ENCODE data around the gene CCDC169.

The CCDC169 gene

DNA sequence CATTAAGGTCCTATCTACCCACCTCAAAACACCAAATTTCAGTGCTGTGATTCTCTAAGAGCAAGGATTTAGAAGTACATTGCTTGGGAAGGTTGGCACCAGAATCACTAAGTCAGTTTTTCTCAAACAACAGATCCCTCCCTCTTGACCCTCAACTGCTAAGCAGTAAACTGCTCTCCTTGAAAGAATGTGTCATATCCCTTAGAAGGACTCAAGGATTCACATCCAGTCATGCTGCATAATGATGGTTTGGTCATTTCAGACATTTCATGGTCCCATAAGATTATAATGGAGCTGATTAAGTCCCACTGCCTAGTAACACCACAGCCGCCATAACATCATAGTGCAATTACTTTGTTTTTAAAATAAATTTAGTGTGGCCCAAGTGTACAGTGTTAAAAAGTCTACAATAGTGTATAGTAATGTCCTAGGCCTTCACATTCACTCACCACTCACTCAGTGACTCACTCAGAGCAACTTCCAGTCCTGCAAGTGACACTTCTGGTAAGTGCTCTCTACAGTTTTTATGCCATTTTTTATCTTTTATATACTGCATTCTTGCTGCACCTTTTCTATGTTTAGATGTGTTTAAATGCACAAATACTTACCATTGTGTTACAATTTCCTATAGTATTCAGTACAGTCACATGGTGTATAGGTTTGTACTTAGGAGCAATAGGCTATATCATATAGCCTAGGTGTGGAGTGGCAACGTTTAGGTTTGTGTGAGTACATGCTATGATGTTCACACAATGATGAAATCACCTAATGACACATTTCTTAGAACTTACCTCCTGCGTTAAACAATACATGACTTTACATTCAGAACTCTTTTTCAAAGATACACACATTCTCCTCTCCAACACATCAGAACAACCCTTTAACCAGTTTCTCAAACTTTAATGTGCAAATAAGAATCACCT is 15.7 kb upstream of the CCDC169 start:
- no peak for DNase-seq (ENCODE audit: low read depth, low spot score)

GRCh38 chr13:36310417-36311108 is 12.9 kb upstream of the CCDC169 start:
- DNase-seq (ENCODE audit: low read depth, low spot score): no peak

GRCh38 chr13:36302289-36302688 is 4.7 kb upstream of the CCDC169 start:
- no peak for DNase-seq (ENCODE audit: low read depth, low spot score)

- peak; percentile 26 for DNase-seq (ENCODE audit: low read depth, low spot score)
Observed at GRCh38 chr13:36299469-36299868, 1.9 kb upstream of the CCDC169 start.

GRCh38 chr13:36298535-36299068 is 988 bp upstream of the CCDC169 start:
- peak; percentile 84 for DNase-seq (ENCODE audit: low read depth, low spot score)

DNA sequence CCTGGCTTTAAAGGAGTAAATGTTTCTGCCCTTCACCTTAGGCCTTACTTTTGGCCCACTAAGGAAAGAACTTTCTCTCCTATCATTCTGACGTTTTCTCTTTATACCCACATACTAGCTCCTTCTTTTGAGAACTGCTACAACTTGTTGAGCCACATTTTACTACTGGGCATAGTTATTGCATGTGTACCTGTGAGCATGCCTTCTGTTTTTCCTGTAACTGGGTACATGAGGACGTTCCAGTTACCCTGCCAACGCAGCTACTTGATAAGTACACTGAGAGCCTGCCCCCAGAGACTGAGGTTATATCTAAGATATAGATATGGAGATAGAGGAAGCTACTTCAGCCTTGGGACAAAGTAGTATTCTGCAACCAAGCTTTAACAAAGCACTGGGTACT is 3.5 kb downstream of the CCDC169 start:
- DNase-seq (ENCODE audit: low read depth, low spot score): no peak

DNA sequence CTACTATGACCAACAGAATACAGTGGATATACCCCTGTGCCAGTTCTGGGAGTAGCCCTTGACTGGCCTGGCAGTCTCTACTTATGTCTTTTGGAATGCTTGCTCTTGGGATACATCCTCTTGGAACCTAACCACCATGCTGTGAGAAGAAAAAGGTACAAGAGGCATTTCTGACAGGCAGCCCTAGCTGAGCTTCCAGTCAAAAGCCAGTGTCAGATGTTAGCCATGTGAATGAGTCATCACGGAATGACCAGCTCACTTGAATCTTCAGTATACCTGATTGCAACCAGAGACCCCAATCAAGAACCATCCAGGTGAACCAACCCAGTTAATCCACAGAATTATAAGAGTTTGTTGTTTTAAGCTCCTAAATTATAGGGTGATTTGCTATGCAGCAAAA is 4.1 kb downstream of the CCDC169 start:
- no peak for DNase-seq (ENCODE audit: low read depth, low spot score)

- no peak for DNase-seq (ENCODE audit: low read depth, low spot score)
Observed at GRCh38 chr13:36288794-36289391, 8.7 kb downstream of the CCDC169 start.

DNA sequence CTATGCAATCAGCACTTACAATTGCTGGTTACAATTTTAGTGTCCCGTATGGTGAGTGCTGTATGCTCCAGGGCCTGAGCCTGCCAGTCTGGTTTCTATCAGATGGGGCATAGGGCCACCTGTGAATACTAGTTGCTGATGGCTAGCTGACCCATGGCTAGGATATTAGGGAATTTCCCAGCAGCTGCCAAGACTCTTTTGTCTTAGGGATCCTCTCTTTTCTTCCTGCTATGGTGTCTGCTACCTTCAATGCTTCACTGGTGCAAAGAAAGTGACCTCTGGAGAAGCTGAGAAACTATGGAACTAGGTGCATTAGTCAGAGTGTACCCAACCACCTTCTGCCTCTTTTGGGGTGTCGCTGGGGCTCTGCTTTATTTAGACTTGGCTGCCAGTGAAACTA is 11.6 kb downstream of the CCDC169 start:
- DNase-seq (ENCODE audit: low read depth, low spot score): no peak

DNA sequence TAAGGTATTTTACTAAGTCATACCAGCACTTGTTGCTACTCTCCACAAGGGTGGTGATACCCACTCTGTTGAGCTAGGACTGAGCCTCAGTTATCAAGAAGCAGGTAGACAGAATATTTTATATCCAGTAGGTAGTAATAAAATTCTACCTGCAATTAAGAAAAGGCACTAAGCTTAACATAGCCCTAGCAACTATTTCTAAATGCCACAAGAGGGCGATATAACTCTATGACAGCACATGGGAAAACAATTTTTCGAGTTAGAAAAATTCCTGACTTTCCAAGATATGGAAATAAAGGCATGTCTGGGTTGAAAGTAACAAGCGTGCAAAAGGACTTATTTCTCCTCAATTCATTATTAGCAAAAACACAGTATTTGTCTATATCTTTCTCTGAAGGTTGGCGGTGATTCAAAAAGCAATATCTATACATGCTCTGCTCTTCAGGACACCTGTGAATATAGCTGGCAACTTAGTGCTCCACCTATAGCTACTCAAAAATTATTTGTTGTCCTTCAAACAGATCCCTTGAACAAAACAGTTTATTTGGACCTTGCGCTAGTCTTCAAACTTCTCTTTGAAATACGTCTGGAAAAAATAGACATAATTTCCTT is 14.7 kb downstream of the CCDC169 start:
- DNase-seq (ENCODE audit: low read depth, low spot score): peak; percentile 69

DNA sequence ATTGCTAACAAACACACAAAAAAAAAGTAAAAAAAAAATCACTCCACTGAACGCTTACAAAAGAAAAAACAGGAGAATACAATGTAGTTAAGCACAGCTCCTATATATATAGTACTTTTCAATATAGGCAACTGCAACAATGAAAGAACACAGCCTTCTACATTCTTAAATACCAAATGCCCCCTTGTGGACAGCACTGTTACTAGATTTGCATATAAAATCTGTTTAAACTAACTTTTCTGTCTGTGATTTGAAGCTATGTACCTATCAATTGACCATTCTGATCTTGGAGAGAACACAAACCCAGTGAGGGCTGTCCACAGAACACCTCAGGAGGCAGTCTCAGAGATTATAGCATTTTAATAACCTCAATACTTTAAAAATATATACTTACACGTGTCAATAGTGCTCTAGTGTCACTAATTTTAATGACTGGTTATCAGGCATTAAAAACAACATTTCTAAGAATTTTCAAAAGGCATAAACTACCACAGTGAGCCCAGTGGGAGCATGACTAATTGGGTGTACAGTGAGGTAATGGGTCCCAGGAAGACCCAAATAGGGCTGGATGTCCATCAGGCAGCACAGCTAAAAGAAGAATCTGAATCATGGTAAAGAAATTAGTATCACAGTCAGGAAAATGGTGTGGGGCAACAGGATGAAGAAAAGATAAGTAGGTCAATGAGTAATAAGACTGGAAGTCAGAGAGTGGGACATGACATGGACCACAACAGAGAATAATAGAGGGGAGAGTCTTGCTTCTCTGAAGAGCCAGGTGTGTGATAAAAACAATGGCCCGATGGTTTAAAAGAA is 22.2 kb downstream of the CCDC169 start:
- peak; percentile 79 for DNase-seq (ENCODE audit: low read depth, low spot score)

DNA sequence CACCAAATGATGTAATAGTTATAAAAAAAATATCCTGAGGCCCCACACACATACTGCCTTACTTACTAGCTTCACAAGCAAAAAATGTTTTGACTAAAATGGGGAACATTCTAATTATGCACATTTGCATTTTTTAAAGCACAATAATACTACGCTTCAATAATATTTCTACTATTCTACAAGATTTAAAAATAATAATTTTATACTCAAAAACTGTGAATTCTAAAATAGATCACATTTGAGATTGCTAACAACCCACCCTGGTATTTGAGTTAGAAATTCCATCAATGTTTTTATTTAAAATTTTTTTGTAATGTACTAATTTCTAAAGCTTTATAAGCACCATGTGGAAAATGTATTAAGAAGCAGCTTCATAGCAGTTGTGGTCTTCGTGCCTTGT is 24.2 kb downstream of the CCDC169 start:
- no peak for DNase-seq (ENCODE audit: low read depth, low spot score)

- peak; percentile 34 for DNase-seq (ENCODE audit: low read depth, low spot score)
Observed at GRCh38 chr13:36261976-36262375, 35.6 kb downstream of the CCDC169 start.

GRCh38 chr13:36261011-36261410 is 36.6 kb downstream of the CCDC169 start:
- no peak for DNase-seq (ENCODE audit: low read depth, low spot score)

- DNase-seq (ENCODE audit: low read depth, low spot score): no peak
Observed at GRCh38 chr13:36259361-36260137, 38.1 kb downstream of the CCDC169 start.

- no peak for DNase-seq (ENCODE audit: low read depth, low spot score)
Observed at GRCh38 chr13:36258831-36259230, 38.8 kb downstream of the CCDC169 start.

DNA sequence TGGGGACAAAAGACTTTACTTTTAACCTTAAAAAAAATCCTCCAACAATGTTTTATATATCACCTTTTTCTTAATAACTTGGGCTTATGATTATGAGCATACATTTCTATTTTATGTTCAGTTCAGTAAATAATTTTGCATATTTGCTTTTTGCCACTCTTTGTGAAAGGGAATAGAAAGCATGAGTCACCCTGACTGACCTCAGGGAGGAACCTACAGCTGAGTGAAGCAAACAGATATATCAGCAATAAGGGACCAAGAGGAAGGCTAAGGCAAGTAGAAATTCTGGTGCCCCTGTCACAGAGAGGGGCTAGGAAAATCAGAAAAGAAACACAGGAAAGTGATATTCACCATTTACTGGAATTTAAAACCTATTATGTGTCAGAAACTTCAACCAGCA is 46.1 kb downstream of the CCDC169 start:
- DNase-seq (ENCODE audit: low read depth, low spot score): peak; percentile 28

DNA sequence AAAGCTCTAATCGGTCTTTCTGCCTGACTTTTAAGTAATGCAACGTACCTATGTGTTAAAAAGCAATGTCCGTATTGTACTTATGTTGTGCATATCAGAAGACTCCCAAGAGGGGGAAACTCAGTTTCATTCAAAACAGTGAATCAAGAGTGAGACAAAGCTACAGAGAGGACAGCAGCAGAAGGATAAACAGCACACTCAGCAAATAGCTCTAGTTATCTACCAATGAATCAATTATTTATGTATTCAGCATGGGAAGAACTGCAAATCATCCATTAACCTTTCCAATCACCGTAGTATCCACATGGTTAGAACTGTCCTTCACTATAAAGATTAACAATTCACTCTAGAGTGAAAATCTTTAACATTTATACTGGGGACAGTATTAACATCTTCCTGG is 46.6 kb downstream of the CCDC169 start:
- DNase-seq (ENCODE audit: low read depth, low spot score): no peak

- DNase-seq (ENCODE audit: low read depth, low spot score): no peak
Observed at GRCh38 chr13:36248700-36249099, 48.9 kb downstream of the CCDC169 start.

GRCh38 chr13:36244990-36245389 is 52.6 kb downstream of the CCDC169 start:
- no peak for DNase-seq (ENCODE audit: low read depth, low spot score)
